Activated CD8-positive, alpha-beta memory T cell treated with anti-CD3 and anti-CD28 coated beads for 36 hours (primary cell): ENCODE data around the gene PERM1. TPM values are rescaled to one million over a fixed set of nuclear protein-coding genes. Genes with fewer than 3 reads are reported as not detected.

ENCODE experiments used
- CTCF ChIA-PET: fragments of 350-600 bp; sonication (Branson Sonifier 250); formaldehyde crosslinking; loops from one replicate; lab custom pipeline; 2021; ENCODE audit warnings: antibody characterized with exemption; lab: Charles Lee
- POLR2A ChIA-PET: fragments of 350-600 bp; sonication (Branson Sonifier 250); formaldehyde crosslinking; loops from one replicate; lab custom pipeline; 2021; ENCODE audit warnings: antibody characterized with exemption; lab: Charles Lee
- total RNA-seq, 2 experiments: library from RNA; stranded (reverse); gene quantifications; one replicate each; pipeline ENCODE4 v1.2.3, GENCODE V29; 2021

PERM1 gene
- not detected for total RNA-seq

GRCh38 chr1:981955-982558 lies at the start of gene PERM1:
TSS of gene PERM1 (minus strand) at chr1:982093. CDS start at chr1:981029, 1,064 bp downstream.
- CTCF ChIA-PET = interaction anchor here (1.1 to 3.3 kb wide), 5 partner anchors 11 to 82 kb away, joined by 3 to 17 read pairs (median 9); partner anchors contain the start of gene ISG15
- POLR2A ChIA-PET = interaction anchor here (1.3 kb wide), 1 partner anchor 15 kb away, joined by 4 read pairs; the partner anchor contains the start of gene PLEKHN1

- ChIA-PET POLR2A (interaction anchor here (1.1 kb wide), 1 partner anchor 197 kb away, joined by 5 read pairs; no protein-coding TSS in a partner anchor), CTCF (interaction anchor here (1.3 to 3.3 kb wide), 3 partner anchors 12 to 91 kb away, joined by 4 to 15 read pairs (median 5); no protein-coding TSS in a partner anchor)
These were observed 49.2 kb upstream of the PERM1 start for GRCh38 chr1:1030867-1031658.

- ChIA-PET POLR2A (no interaction called here), CTCF (no interaction called here)
These were observed 45.9 kb upstream of the PERM1 start for GRCh38 chr1:1027791-1028190.

GRCh38 chr1:1026599-1027413 lies 44.9 kb upstream of the PERM1 start:
- POLR2A ChIA-PET = no interaction called here
- CTCF ChIA-PET = no interaction called here

GRCh38 chr1:1025730-1026129 lies 43.8 kb upstream of the PERM1 start:
- POLR2A ChIA-PET = no interaction called here
- CTCF ChIA-PET = no interaction called here

GRCh38 chr1:1024771-1025699 lies 43.1 kb upstream of the PERM1 start:
- ChIA-PET POLR2A (no interaction called here), CTCF (interaction anchor here (1.1 kb wide), 1 partner anchor 40 kb away, joined by 3 read pairs; no protein-coding TSS in a partner anchor)

GRCh38 chr1:1024149-1024770 lies 42.4 kb upstream of the PERM1 start:
- ChIA-PET CTCF (interaction anchor here (1.0 to 1.1 kb wide), 2 partner anchors 22 to 40 kb away, joined by 3 read pairs; no protein-coding TSS in a partner anchor), POLR2A (no interaction called here)

GRCh38 chr1:1023700-1024099 lies 41.8 kb upstream of the PERM1 start:
- ChIA-PET POLR2A (no interaction called here), CTCF (interaction anchor here (1.0 kb wide), 1 partner anchor 21 kb away, joined by 3 read pairs; no protein-coding TSS in a partner anchor)

- CTCF ChIA-PET = interaction anchor here (1.1 to 1.3 kb wide), 2 partner anchors 10 to 16 kb away, joined by 3 to 5 read pairs; no protein-coding TSS in a partner anchor
- POLR2A ChIA-PET = no interaction called here
These were observed 40.6 kb upstream of the PERM1 start for GRCh38 chr1:1022302-1023009.

- ChIA-PET POLR2A (no interaction called here), CTCF (interaction anchor here (1.1 to 4.4 kb wide), 4 partner anchors 11 to 76 kb away, joined by 3 to 13 read pairs (median 4); no protein-coding TSS in a partner anchor)
These were observed 40.0 kb upstream of the PERM1 start for GRCh38 chr1:1021920-1022259.

GRCh38 chr1:1021010-1021919 lies 39.4 kb upstream of the PERM1 start:
- CTCF ChIA-PET = interaction anchor here (1.1 to 4.4 kb wide), 4 partner anchors 11 to 76 kb away, joined by 3 to 13 read pairs (median 4); no protein-coding TSS in a partner anchor
- POLR2A ChIA-PET = no interaction called here

- ChIA-PET POLR2A (no interaction called here), CTCF (interaction anchor here (4.4 kb wide), 1 partner anchor 43 kb away, joined by 13 read pairs; no protein-coding TSS in a partner anchor)
These were observed 38.6 kb upstream of the PERM1 start for GRCh38 chr1:1020415-1021009.

GRCh38 chr1:1020000-1020404 lies 38.1 kb upstream of the PERM1 start, which contains the start of gene AGRN:
TSS of gene AGRN (plus strand) at chr1:1020120. CDS start at chr1:1020173, 53 bp downstream.
- CTCF ChIA-PET = interaction anchor here (1.0 to 4.4 kb wide), 6 partner anchors 12 to 271 kb away, joined by 3 to 13 read pairs (median 4); no protein-coding TSS in a partner anchor
- POLR2A ChIA-PET = no interaction called here

GRCh38 chr1:1019122-1019999 lies 37.5 kb upstream of the PERM1 start:
- CTCF ChIA-PET = interaction anchor here (0.8 to 4.4 kb wide), 12 partner anchors 12 to 272 kb away, joined by 3 to 13 read pairs (median 3); no protein-coding TSS in a partner anchor
- POLR2A ChIA-PET = interaction anchor here (0.8 kb wide), 1 partner anchor 45 kb away, joined by 3 read pairs; no protein-coding TSS in a partner anchor
